Heart left ventricle (tissue), 16 donors: ENCODE results near the gene SWT1. TPM values are rescaled to one million over a fixed set of nuclear protein-coding genes. Genes with fewer than 3 reads are reported as not detected.
"Not testable (repeated sequence)": the region's sequence is repeated elsewhere in the genome, so short reads cannot be mapped to it uniquely, and the experiment has no call there.

ENCODE experiments used
- ATAC-seq, 4 donors: fragments of 200-7000 bp; cut with Tn5 transposase; one replicate each; pipeline ENCODE4 v1.9.1; 2020 to 2022; ENCODE audit warnings: moderate library complexity in 4 of 4, mild to moderate bottlenecking in 3 of 4, moderate number of reproducible peaks in 1 of 4
- DNase-seq, 5 donors: peaks; one replicate each; pipeline ENCODE4 v3.0.0-alpha.2; 2020
- H3K27ac ChIP-seq, 12 donors: fragments of 200-600 bp; sonication (generic) in 4 of 12; one replicate each; pipeline versions ENCODE4 v1.5.0 to v1.8.0; 2016 to 2022; ENCODE audit warnings: mild to moderate bottlenecking in 2 of 12
- H3K27me3 ChIP-seq, 9 donors: fragments of 200-600 bp; sonication (generic) in 2 of 9; one replicate each; pipeline versions ENCODE4 v1.5.1 to v1.8.0; 2016 to 2022; ENCODE audit warnings: mild to moderate bottlenecking in 3 of 9
- H3K36me3 ChIP-seq, 9 donors: fragments of 200-600 bp; sonication (generic) in 2 of 9; one replicate each; pipeline versions ENCODE4 v1.5.0 to v1.8.0; 2018 to 2022; ENCODE audit warnings: mild to moderate bottlenecking in 2 of 9
- H3K4me1 ChIP-seq, 12 donors: fragments of 200-600 bp; sonication (generic) in 4 of 12; one replicate each; pipeline versions ENCODE4 v1.5.0 to v1.8.0; 2016 to 2022; ENCODE audit warnings: mild to moderate bottlenecking in 3 of 12
- H3K4me3 ChIP-seq, 12 donors: fragments of 200-600 bp; sonication (generic) in 4 of 12; one replicate each; pipeline versions ENCODE4 v1.5.0 to v1.8.0; 2017 to 2022; ENCODE audit warnings: mild to moderate bottlenecking in 9 of 12, moderate library complexity in 4 of 12
- H3K9me3 ChIP-seq, 12 donors: fragments of 200-600 bp; sonication (generic) in 4 of 12; one replicate each; pipeline versions ENCODE4 v1.5.0 to v1.8.0; 2016 to 2022; ENCODE audit warnings: mild to moderate bottlenecking in 1 of 12
- POLR2A ChIP-seq, 2 donors: fragments of 450-650 bp; IDR thresholded peaks; one replicate each; pipeline ENCODE4 v1.6.1; 2017; ENCODE audit warnings: antibody characterized with exemption in 2 of 2, mild to moderate bottlenecking in 2 of 2, moderate library complexity in 2 of 2
- WGBS, 4 donors: extraction: QIAGEN DNeasy Blood & Tissue Kit in 2 of 4; methylation state at CpG; one replicate each; pipeline versions ENCODE4 v1.1.5 to v1.1.7; 2013 to 2018; 5-methylcytosine and 5-hydroxymethylcytosine counted together
- intact Hi-C, 10 donors: fragments of 100-400 bp; cut with DNase I; formaldehyde crosslinking; loops; one replicate each; pipeline versions ENCODE4 v1.11.1 to v1.14.2; 2022
- polyA plus RNA-seq, 2 donors: library from polyadenylated mRNA; stranded (reverse); fragments of 200-250 nt; gene quantifications; one replicate each; pipeline ENCODE4 v1.2.3, GENCODE V29; 2013
- total RNA-seq, 9 donors: library from RNA; depleted of rRNA in 2 of 9; stranded (reverse); fragments of >200 nt in 2 of 9; fragmentation: NEBNext Ultra II Directional in 3 of 9; extraction: Animal tissue kit (Norgen Biotek cat#: 25700) in 3 of 9; gene quantifications; one replicate each; pipeline versions ENCODE4 v1.1.0 to v1.2.4, GENCODE V29; 2016 to 2023
- TF ChIP-seq, protein P1 (sequence below), 12 donors: fragments of 200-600 bp; sonication (generic) in 4 of 12; IDR thresholded peaks; one replicate each; pipeline versions ENCODE4 v1.5.0 to v1.8.0; 2018 to 2022; ENCODE audit warnings: antibody characterized with exemption in 12 of 12, mild to moderate bottlenecking in 5 of 12
- donor health status: ischemic (EF 13 %, LVEDD 7.1; RV severe dilation, severe dysfunction).
- donor health status: healthy with polysubstance abuse.
- donor health status: DM: no; HTN: yes; CAD: no.
- donor health status: DM: no; HTN: no; CAD: no.
- donor health status: ischemic (EF 25% LVEDD 6.9; RV normal size, moderate dysfunction).
- donor health status: ischemic (EF 25% LVEDD 5.7; RV mildly dilated, moderate dysfunction).
- donor health status: healthy.
- donor health status: DM: yes; HTN: yes; CAD: no.
- donor health status: ischemic (EF 35%, LVEDD 5.7; RV mildly dilated, moderate dysfunction).
- donor health status: nonischemic (EF 11% LVEDD 7.7; RV severe dilation, severe dysfunction).
- donor health status: DM: yes; HTN: yes; CAD: no.
- donor health status: PGD.
- donor health status: ischemic (EF 29% LVEDD 5.4; RV normal size, mild dysfunction).
- donor health status: nonischemic (EF 23%, LVEDD 6.1; RV moderate dilation, normal function).

The SWT1 gene
- total and polyA plus RNA-seq, 11 donors = 1.7 to 8.5 (median 5.3) TPM

GRCh38 chr1:185228979-185229378 lies 72.0 kb downstream of the SWT1 start:
- WGBS, 4 donors = 92 to 95% (median 94%) methylated on average over 4 of the region's 4 CpGs
- no peak for DNase-seq

GRCh38 chr1:185229981-185230380 lies 73.0 kb downstream of the SWT1 start:
- Histone ChIP-seq H3K4me1 (no peaks in the 10 kb centered on the region), H3K36me3 (peaks cover 0 to 49% (median 22%) of the 10 kb centered on the region in 9 donors), H3K4me3 (no peak overlapping the region), H3K9me3 (peaks cover 0 to under 1% (median 0%) of the 10 kb centered on the region in 12 donors), H3K27me3 (no peaks in the 10 kb centered on the region), H3K27ac (peak overlapping the region in 1 of 12 donors; percentile 41)
- no peak for DNase-seq
- ATAC-seq = no peak
- WGBS, 4 donors = 88 to 94% (median 91%) methylated on average over 2 of the region's 2 CpGs
- intact Hi-C loops = loop anchor here in 1 of 10 donors (10.0 kb wide), 1 partner anchor 445 kb away; no protein-coding TSS in a partner anchor
- TF ChIP-seq POLR2A (IDR thresholded peaks at IDR 0.05) = no peak
- TF ChIP-seq, protein P1, sequence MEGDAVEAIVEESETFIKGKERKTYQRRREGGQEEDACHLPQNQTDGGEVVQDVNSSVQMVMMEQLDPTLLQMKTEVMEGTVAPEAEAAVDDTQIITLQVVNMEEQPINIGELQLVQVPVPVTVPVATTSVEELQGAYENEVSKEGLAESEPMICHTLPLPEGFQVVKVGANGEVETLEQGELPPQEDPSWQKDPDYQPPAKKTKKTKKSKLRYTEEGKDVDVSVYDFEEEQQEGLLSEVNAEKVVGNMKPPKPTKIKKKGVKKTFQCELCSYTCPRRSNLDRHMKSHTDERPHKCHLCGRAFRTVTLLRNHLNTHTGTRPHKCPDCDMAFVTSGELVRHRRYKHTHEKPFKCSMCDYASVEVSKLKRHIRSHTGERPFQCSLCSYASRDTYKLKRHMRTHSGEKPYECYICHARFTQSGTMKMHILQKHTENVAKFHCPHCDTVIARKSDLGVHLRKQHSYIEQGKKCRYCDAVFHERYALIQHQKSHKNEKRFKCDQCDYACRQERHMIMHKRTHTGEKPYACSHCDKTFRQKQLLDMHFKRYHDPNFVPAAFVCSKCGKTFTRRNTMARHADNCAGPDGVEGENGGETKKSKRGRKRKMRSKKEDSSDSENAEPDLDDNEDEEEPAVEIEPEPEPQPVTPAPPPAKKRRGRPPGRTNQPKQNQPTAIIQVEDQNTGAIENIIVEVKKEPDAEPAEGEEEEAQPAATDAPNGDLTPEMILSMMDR (IDR thresholded peaks at IDR 0.05) = no peak

More at GRCh38 chr1:185228979-185229378, 72.0 kb downstream of the SWT1 start:
- H3K9me3 ChIP-seq = peaks cover 0 to 10% (median 4%) of the 10 kb centered on the region in 12 donors
- no peak for TF ChIP-seq POLR2A (IDR thresholded peaks at IDR 0.05)
- TF ChIP-seq, protein P1 (IDR thresholded peaks at IDR 0.05) = no peak
- H3K27ac ChIP-seq = no peak overlapping the region
- intact Hi-C loops = no loop called here
- no peaks in the 10 kb centered on the region for H3K27me3 ChIP-seq
- no peak overlapping the region for H3K4me3 ChIP-seq
- no peak for ATAC-seq
- no peaks in the 10 kb centered on the region for H3K4me1 ChIP-seq
- peaks cover 0 to 49% (median 22%) of the 10 kb centered on the region in 9 donors for H3K36me3 ChIP-seq

- H3K36me3 ChIP-seq = peaks cover 0 to 41% (median 22%) of the 10 kb centered on the region in 9 donors
- DNase-seq = no peak
- intact Hi-C loops = loop anchor here in 1 of 10 donors (10.0 kb wide), 1 partner anchor 442 kb away; no protein-coding TSS in a partner anchor
- peaks cover 0 to 4% (median 0%) of the 10 kb centered on the region in 12 donors for H3K9me3 ChIP-seq
- TF ChIP-seq, protein P1 (IDR thresholded peaks at IDR 0.05) = no peak
- no peak for TF ChIP-seq POLR2A (IDR thresholded peaks at IDR 0.05)
- H3K4me1 ChIP-seq = no peaks in the 10 kb centered on the region
- ATAC-seq = no peak
- no peak overlapping the region for H3K4me3 ChIP-seq
- H3K27ac ChIP-seq = no peak overlapping the region
- no peaks in the 10 kb centered on the region for H3K27me3 ChIP-seq
These were observed 75.9 kb downstream of the SWT1 start for GRCh38 chr1:185232874-185233273.

GRCh38 chr1:185234183-185234582 lies 77.2 kb downstream of the SWT1 start:
- ATAC-seq, H3K9me3 ChIP-seq, H3K4me1 ChIP-seq, DNase-seq, H3K27ac ChIP-seq, H3K4me3 ChIP-seq, H3K27me3 ChIP-seq: not testable (repeated sequence)
- intact Hi-C loops = loop anchor here in 1 of 10 donors (10.0 kb wide), 1 partner anchor 441 kb away; no protein-coding TSS in a partner anchor
- WGBS, 4 donors = 94 to 98% (median 97%) methylated on average over 1 of the region's 1 CpG
- peaks cover 0 to 39% (median 22%) of the 10 kb centered on the region in 9 donors for H3K36me3 ChIP-seq

DNA sequence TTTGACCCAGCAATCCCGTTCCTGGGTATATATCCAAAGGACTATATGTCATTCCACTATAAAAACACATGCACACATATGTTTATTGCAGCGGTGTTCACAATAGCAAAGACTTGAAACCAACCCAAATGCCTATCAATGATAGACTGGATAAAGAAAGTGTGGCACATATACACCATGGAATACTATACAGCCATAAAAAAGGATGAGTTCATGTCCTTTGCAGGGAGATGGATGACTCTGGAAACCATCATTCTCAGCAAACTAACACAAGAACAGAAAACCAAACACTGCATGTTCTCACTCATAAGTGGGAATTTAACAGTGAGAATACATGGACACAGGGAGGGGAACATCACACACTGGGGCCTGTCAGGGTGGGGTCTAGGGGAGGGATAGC lies 80.2 kb downstream of the SWT1 start:
- intact Hi-C loops = loop anchor here in 6 of 10 donors (5.0 to 10.0 kb wide), 4 partner anchors 435 to 445 kb away; no protein-coding TSS in a partner anchor
- H3K4me3 ChIP-seq, ATAC-seq, H3K27me3 ChIP-seq, H3K27ac ChIP-seq, DNase-seq, H3K9me3 ChIP-seq: not testable (repeated sequence)
- Histone ChIP-seq H3K36me3 (peaks cover 0 to 16% (median 7%) of the 10 kb centered on the region in 9 donors), H3K4me1 (peaks cover 0 to 16% (median 6%) of the 10 kb centered on the region in 12 donors)
- 94 to 100% (median 97%) methylated on average over 2 of the region's 2 CpGs for WGBS, 4 donors
